Fibroblast of the aortic adventitia (primary cell): Measurements from ENCODE around the gene AGPAT4. TPM values are rescaled to one million over a fixed set of nuclear protein-coding genes. Genes with fewer than 3 reads are reported as not detected.
A peak's percentile ranks its signal among the peaks of the same experiment; 100 is the strongest.
"Not testable (repeated sequence)": the region's sequence is repeated elsewhere in the genome, so short reads cannot be mapped to it uniquely, and the experiment has no call there.

Source experiments
- DNase-seq: peaks from one replicate; pipeline ENCODE4 v3.0.0-alpha.2; 2010; ENCODE audit warnings: low read depth
- H3K4me3 ChIP-seq: 2 replicates; pipeline ENCODE4 v1.5.1; 2011; ENCODE audit warnings: low read depth, mild to moderate bottlenecking, control low read depth, low read length, moderate library complexity
- CTCF ChIP-seq: IDR thresholded peaks from 2 replicates; pipeline ENCODE4 v1.5.1; 2011; ENCODE audit warnings: mild to moderate bottlenecking, low read length, control low read depth, inconsistent platforms; ENCODE audit not compliant: insufficient read depth
- total RNA-seq: library from RNA; depleted of rRNA; stranded (reverse); fragments of >200 nt; gene quantifications from 2 replicates; pipeline ENCODE4 v1.2.3, GENCODE V29; 2012; ENCODE audit warnings: low replicate concordance

AGPAT4 gene
- total RNA-seq, 1 donor = 11.6 TPM

GRCh38 chr6:161188547-161189465 is 85.1 kb downstream of the AGPAT4 start:
- DNase-seq = no peak
- H3K4me3 ChIP-seq = no peak overlapping the region
- no peak for TF ChIP-seq CTCF

- no peak overlapping the region for H3K4me3 ChIP-seq
- DNase-seq = peak; percentile 71
- no peak for TF ChIP-seq CTCF
Measured at GRCh38 chr6:161186173-161186769, 87.6 kb downstream of the AGPAT4 start.

DNA sequence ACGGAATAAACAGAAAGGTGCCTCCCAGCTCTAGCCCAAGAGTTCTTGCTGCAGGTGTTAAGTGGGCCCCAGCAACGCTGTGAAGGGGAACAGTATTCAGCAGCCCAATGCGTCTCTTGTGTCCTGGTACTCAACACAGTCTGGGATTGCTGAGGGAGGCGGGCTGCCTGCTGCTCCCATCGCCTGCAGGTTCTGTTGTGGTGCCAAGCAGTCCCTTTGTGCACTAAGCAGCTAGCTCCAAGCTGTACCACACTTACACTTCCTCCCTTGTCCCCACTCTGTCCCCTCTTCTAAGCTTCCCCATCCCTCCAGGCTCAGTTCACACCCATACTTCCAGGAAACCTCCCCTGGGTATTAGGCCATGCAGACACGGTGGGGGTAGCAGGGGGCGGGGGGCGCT is 92.7 kb downstream of the AGPAT4 start:
- DNase-seq = no peak
- TF ChIP-seq CTCF = no peak
- no peak overlapping the region for H3K4me3 ChIP-seq

DNA sequence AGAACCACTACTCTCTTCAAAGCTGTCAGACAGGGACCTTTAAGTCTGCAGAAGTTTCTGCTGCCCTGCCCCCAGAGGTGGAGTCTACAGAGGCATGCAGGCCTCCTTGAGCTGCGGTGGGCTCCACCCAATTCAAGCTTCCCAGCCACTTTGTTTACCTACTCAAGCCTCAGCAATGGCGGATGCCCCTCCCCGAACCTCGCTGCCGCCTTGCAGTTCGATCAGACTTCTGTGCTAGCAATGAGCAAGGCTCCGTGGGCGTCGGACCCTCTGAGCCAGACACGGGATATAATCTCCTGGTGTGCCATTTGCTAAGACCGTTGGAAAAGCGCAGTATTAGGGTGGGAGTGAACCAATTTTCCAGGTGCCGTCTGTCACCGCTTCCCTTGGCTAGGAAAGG is 95.7 kb downstream of the AGPAT4 start:
- not testable (repeated sequence) for H3K4me3 ChIP-seq

DNA sequence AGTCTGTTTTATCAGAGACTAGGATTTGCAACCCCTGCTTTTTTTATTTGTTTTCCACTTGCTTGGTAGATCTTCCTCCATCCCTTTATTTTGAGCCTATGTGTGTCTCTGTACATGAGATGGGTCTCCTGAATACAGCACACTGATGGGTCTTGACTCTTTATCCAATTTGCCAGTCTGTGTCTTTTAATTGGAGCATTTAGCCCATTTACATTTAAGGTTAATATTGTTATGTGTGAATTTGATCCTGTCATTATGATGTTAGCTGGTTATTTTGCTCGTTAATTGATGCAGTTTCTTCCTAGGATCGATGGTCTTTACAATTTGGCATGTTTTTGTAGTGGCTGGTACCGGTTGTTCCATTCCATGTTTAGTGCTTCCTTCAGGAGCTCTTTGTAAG is 97.4 kb downstream of the AGPAT4 start:
- DNase-seq, H3K4me3 ChIP-seq: not testable (repeated sequence)

More for the DNA sequence above, 95.7 kb downstream of the AGPAT4 start:
- not testable (repeated sequence) for DNase-seq

- not testable (repeated sequence) for DNase-seq, H3K4me3 ChIP-seq
Measured at GRCh38 chr6:161172769-161173168, 101.1 kb downstream of the AGPAT4 start.

GRCh38 chr6:161171207-161171606 is 102.7 kb downstream of the AGPAT4 start:
- TF ChIP-seq CTCF = no peak
- DNase-seq = no peak
- H3K4me3 ChIP-seq = no peak overlapping the region

- TF ChIP-seq CTCF = no peak
- H3K4me3 ChIP-seq = no peak overlapping the region
- peak; percentile 53 for DNase-seq
Measured at GRCh38 chr6:161169696-161170095, 104.2 kb downstream of the AGPAT4 start.
